ENCODE measurements around the gene PNP. TPM values are rescaled to one million over a fixed set of nuclear protein-coding genes. Genes with fewer than 3 reads are reported as not detected.

PNP gene
- total and polyA plus RNA-seq, 4 donors: 22.9 to 156 (median 35.8) TPM

DNA sequence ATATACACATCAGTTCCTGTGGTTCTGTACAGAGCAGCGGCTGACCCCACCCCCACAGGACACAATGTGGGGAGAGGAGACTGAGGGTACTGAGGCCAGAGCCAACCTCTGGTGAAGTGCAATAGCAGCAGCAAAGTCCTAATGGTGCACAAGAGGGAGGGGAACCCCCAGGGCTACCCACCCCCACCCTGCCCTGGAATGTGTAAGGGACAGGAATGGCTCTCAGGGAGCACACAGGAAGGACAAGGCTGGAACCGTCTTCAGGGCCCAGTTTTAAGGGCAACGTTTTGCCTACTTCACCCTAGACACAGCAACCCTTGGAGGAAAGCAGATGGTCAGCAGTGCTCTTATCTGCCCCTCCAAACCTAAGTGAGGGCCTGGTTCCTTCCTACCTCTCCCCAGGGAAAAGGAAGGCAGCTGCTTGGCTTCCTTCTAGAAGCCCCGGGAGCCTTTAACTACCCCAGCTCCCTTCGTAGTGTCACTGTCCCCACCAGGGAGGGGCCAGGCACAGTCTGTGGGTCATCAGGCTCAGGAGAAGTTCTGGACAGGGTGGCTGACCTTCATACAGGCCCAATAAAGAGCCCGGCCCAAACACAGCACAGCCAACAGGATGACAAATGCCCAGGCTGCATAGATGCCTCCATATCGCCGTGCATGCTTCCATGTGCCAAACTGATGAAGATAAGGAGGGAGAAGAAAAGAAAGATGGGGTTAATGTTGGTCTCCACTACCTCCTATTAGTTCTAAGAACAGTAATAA lies 11.0 kb upstream of the PNP start:
- peaks cover 7 to 29% (median 26%) of the 10 kb centered on the region in 4 donors for H3K36me3 ChIP-seq (ENCODE audit: control insufficient read depth in 4 of 4, insufficient read depth in 3 of 4, low read depth in 1 of 4, low read length in 3 of 4)
- H3K9me3 ChIP-seq (ENCODE audit: control insufficient read depth in 4 of 4, low read length in 3 of 4): no peaks in the 10 kb centered on the region
- H3K27me3 ChIP-seq (ENCODE audit: control insufficient read depth in 4 of 4, insufficient read depth in 4 of 4, low read length in 3 of 4): no peaks in the 10 kb centered on the region
- no peak overlapping the region for H3K27ac ChIP-seq (ENCODE audit: low read depth in 1 of 2, low read length in 2 of 2)
- no peak overlapping the region for H3K9ac ChIP-seq (ENCODE audit: low read depth in 1 of 2, low read length in 2 of 2)
- no peak overlapping the region for H3K4me3 ChIP-seq (ENCODE audit: low read depth in 1 of 3, low read length in 3 of 3)
- peaks cover 4 to 37% (median 28%) of the 10 kb centered on the region in 4 donors for H3K4me1 ChIP-seq (ENCODE audit: control insufficient read depth in 4 of 4, insufficient read depth in 4 of 4, low read length in 3 of 4)
- DNase-seq (ENCODE audit: low spot score): no peak
- WGBS: 75% methylated on average over 8 of the region's 8 CpGs
- TF ChIP-seq, protein P1, sequence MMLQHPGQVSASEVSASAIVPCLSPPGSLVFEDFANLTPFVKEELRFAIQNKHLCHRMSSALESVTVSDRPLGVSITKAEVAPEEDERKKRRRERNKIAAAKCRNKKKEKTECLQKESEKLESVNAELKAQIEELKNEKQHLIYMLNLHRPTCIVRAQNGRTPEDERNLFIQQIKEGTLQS (IDR thresholded peaks at IDR 0.05): no peak
- TF ChIP-seq FOXA1 (IDR thresholded peaks at IDR 0.05) (no peak), NR2F2 (IDR thresholded peaks at IDR 0.05) (no peak), YY1 (IDR thresholded peaks at IDR 0.05) (no peak), FOXA2 (IDR thresholded peaks at IDR 0.05) (no peak), RXRA (IDR thresholded peaks at IDR 0.05) (no peak), HNF4A (conservative IDR thresholded peaks at IDR 0.05) (no peak), RAD21 (IDR thresholded peaks at IDR 0.05) (no peak), HNF4G (IDR thresholded peaks at IDR 0.05) (no peak), GABPA (IDR thresholded peaks at IDR 0.05 in 1 of 2, conservative IDR thresholded peaks at IDR 0.05 in 1 of 2) (no peak), TAF1 (conservative IDR thresholded peaks at IDR 0.05) (no peak), JUND (IDR thresholded peaks at IDR 0.05) (no peak), SP1 (IDR thresholded peaks at IDR 0.05) (no peak)
- TF ChIP-seq, protein P2, sequence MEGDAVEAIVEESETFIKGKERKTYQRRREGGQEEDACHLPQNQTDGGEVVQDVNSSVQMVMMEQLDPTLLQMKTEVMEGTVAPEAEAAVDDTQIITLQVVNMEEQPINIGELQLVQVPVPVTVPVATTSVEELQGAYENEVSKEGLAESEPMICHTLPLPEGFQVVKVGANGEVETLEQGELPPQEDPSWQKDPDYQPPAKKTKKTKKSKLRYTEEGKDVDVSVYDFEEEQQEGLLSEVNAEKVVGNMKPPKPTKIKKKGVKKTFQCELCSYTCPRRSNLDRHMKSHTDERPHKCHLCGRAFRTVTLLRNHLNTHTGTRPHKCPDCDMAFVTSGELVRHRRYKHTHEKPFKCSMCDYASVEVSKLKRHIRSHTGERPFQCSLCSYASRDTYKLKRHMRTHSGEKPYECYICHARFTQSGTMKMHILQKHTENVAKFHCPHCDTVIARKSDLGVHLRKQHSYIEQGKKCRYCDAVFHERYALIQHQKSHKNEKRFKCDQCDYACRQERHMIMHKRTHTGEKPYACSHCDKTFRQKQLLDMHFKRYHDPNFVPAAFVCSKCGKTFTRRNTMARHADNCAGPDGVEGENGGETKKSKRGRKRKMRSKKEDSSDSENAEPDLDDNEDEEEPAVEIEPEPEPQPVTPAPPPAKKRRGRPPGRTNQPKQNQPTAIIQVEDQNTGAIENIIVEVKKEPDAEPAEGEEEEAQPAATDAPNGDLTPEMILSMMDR (IDR thresholded peaks at IDR 0.05; ENCODE audit: low read depth, low read length, missing input control): no peak
- TF ChIP-seq, protein P3, sequence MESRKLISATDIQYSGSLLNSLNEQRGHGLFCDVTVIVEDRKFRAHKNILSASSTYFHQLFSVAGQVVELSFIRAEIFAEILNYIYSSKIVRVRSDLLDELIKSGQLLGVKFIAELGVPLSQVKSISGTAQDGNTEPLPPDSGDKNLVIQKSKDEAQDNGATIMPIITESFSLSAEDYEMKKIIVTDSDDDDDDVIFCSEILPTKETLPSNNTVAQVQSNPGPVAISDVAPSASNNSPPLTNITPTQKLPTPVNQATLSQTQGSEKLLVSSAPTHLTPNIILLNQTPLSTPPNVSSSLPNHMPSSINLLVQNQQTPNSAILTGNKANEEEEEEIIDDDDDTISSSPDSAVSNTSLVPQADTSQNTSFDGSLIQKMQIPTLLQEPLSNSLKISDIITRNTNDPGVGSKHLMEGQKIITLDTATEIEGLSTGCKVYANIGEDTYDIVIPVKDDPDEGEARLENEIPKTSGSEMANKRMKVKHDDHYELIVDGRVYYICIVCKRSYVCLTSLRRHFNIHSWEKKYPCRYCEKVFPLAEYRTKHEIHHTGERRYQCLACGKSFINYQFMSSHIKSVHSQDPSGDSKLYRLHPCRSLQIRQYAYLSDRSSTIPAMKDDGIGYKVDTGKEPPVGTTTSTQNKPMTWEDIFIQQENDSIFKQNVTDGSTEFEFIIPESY (IDR thresholded peaks at IDR 0.05): no peak
- TF ChIP-seq, protein P4, sequence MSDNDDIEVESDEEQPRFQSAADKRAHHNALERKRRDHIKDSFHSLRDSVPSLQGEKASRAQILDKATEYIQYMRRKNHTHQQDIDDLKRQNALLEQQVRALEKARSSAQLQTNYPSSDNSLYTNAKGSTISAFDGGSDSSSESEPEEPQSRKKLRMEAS (IDR thresholded peaks at IDR 0.05): no peak
- TF ChIP-seq, protein P5, sequence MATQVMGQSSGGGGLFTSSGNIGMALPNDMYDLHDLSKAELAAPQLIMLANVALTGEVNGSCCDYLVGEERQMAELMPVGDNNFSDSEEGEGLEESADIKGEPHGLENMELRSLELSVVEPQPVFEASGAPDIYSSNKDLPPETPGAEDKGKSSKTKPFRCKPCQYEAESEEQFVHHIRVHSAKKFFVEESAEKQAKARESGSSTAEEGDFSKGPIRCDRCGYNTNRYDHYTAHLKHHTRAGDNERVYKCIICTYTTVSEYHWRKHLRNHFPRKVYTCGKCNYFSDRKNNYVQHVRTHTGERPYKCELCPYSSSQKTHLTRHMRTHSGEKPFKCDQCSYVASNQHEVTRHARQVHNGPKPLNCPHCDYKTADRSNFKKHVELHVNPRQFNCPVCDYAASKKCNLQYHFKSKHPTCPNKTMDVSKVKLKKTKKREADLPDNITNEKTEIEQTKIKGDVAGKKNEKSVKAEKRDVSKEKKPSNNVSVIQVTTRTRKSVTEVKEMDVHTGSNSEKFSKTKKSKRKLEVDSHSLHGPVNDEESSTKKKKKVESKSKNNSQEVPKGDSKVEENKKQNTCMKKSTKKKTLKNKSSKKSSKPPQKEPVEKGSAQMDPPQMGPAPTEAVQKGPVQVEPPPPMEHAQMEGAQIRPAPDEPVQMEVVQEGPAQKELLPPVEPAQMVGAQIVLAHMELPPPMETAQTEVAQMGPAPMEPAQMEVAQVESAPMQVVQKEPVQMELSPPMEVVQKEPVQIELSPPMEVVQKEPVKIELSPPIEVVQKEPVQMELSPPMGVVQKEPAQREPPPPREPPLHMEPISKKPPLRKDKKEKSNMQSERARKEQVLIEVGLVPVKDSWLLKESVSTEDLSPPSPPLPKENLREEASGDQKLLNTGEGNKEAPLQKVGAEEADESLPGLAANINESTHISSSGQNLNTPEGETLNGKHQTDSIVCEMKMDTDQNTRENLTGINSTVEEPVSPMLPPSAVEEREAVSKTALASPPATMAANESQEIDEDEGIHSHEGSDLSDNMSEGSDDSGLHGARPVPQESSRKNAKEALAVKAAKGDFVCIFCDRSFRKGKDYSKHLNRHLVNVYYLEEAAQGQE (IDR thresholded peaks at IDR 0.05): no peak

All from liver (tissue), 9 donors.